Measurements from ENCODE around the gene AQP6.

DNA sequence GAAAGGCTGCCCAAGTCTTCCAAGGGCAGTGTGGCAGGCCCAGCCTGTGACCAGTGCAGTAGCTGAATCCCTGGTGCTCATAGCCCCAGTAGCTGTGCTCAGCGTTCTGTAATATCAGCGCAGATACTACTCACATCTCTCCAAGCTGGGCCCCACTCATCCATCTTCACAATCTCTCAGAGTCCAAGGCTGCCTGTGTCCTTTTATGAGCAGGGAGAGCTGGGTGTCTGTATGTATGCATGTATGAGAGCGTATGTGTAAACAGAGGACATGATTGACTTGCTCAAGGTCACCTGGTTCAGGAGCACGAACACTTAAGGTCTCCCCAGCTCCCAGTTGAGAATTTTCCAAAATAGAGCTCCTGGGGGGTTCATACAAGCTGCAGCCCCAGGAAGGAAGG, 5.4 kb downstream of the AQP6 start:
- TF ChIP-seq, protein P1, sequence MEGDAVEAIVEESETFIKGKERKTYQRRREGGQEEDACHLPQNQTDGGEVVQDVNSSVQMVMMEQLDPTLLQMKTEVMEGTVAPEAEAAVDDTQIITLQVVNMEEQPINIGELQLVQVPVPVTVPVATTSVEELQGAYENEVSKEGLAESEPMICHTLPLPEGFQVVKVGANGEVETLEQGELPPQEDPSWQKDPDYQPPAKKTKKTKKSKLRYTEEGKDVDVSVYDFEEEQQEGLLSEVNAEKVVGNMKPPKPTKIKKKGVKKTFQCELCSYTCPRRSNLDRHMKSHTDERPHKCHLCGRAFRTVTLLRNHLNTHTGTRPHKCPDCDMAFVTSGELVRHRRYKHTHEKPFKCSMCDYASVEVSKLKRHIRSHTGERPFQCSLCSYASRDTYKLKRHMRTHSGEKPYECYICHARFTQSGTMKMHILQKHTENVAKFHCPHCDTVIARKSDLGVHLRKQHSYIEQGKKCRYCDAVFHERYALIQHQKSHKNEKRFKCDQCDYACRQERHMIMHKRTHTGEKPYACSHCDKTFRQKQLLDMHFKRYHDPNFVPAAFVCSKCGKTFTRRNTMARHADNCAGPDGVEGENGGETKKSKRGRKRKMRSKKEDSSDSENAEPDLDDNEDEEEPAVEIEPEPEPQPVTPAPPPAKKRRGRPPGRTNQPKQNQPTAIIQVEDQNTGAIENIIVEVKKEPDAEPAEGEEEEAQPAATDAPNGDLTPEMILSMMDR (IDR thresholded peaks at IDR 0.05) = no peak
- TF ChIP-seq POLR2A (IDR thresholded peaks at IDR 0.05) = no peak

All from right lobe of liver (tissue), 4 donors.